Endodermal cell (in vitro differentiated cells): Measurements from ENCODE around the gene GPR65. TPM values are rescaled to one million over a fixed set of nuclear protein-coding genes. Genes with fewer than 3 reads are reported as not detected.

Experiments
- DNase-seq: peaks from one replicate; pipeline ENCODE4 v3.0.0-alpha.2; 2017
- H3K27ac ChIP-seq: 2 replicates; pipeline ENCODE4 v1.5.1; 2013; ENCODE audit warnings: mild to moderate bottlenecking, low read depth, low read length, moderate library complexity
- H3K27me3 ChIP-seq: 2 replicates; pipeline ENCODE4 v1.6.1; 2013; ENCODE audit warnings: mild to moderate bottlenecking, low read length, moderate library complexity; ENCODE audit not compliant: insufficient read depth, control insufficient read depth, poor library complexity, severe bottlenecking
- H3K36me3 ChIP-seq: 2 replicates; pipeline ENCODE4 v1.7.0; 2013; ENCODE audit warnings: mild to moderate bottlenecking, low read length, moderate library complexity; ENCODE audit not compliant: control insufficient read depth, insufficient read depth
- H3K4me1 ChIP-seq: one replicate; pipeline ENCODE4 v1.7.0; 2013; ENCODE audit warnings: low read length; ENCODE audit not compliant: control insufficient read depth, insufficient read depth
- H3K4me3 ChIP-seq: 2 replicates; pipeline ENCODE4 v1.5.1; 2013; ENCODE audit warnings: mild to moderate bottlenecking, low read length, moderate library complexity
- H3K9ac ChIP-seq: 2 replicates; pipeline ENCODE4 v1.6.1; 2013; ENCODE audit warnings: mild to moderate bottlenecking, low read length, moderate library complexity; ENCODE audit not compliant: poor library complexity, severe bottlenecking; ENCODE audit errors: extremely low read depth
- H3K9me3 ChIP-seq: 2 replicates; pipeline ENCODE4 v1.6.1; 2013; ENCODE audit warnings: mild to moderate bottlenecking, low read length, moderate library complexity; ENCODE audit not compliant: control insufficient read depth
- H3K27ac Mint-ChIP-seq: 2 replicates; pipeline ENCODE4 v1.8.0; 2020; ENCODE audit warnings: mixed read lengths
- H3K27me3 Mint-ChIP-seq: 2 replicates; pipeline ENCODE4 v1.8.0; 2021; ENCODE audit warnings: mild to moderate bottlenecking, mixed read lengths; ENCODE audit not compliant: insufficient read depth
- H3K36me3 Mint-ChIP-seq: 2 replicates; pipeline ENCODE4 v1.8.0; 2020; ENCODE audit warnings: low read depth, mixed read lengths
- H3K4me1 Mint-ChIP-seq: 2 replicates; pipeline ENCODE4 v1.8.0; 2020; ENCODE audit warnings: mixed read lengths
- H3K4me3 Mint-ChIP-seq: 2 replicates; pipeline ENCODE4 v1.8.0; 2020; ENCODE audit warnings: mild to moderate bottlenecking, moderate library complexity, mixed read lengths
- H3K9me3 Mint-ChIP-seq: 2 replicates; pipeline ENCODE4 v1.8.0; 2020; ENCODE audit warnings: mild to moderate bottlenecking, mixed read lengths
- CTCF ChIP-seq: fragments of 200-600 bp; sonication (generic); conservative IDR thresholded peaks from 2 replicates; pipeline ENCODE4 v1.5.0; 2021; ENCODE audit warnings: antibody characterized with exemption, mild to moderate bottlenecking
- WGBS, 2 experiments: methylation state at CpG; one replicate each; pipeline versions ENCODE4 v1.1.5 to v1.1.7; 2013; ENCODE audit warnings: missing lambda C conversion rate in 2 of 2, mixed read lengths in 1 of 2; ENCODE audit not compliant: insufficient coverage in 1 of 2, insufficient read length in 1 of 2; 5-methylcytosine and 5-hydroxymethylcytosine counted together
- total RNA-seq, 2 donors: library from RNA; stranded (reverse); fragmentation: NEBNext Ultra II Directional in 1 of 2; extraction: Animal tissue kit (Norgen Biotek cat#: 25700) in 1 of 2; gene quantifications; 2 replicates in 1 of 2; 3 replicates in 1 of 2; pipeline ENCODE4 v1.2.1, GENCODE V29; 2021

GPR65 gene
- total RNA-seq, 2 donors from 2014 or later: not detected

GRCh38 chr14:88008039-88008742 lies 3.3 kb downstream of the GPR65 start:
- no peaks in the 10 kb centered on the region for H3K27me3 ChIP-seq
- H3K9ac ChIP-seq: no peak overlapping the region
- H3K9me3 ChIP-seq: no peaks in the 10 kb centered on the region
- no peak for DNase-seq
- H3K27ac ChIP-seq: no peak overlapping the region
- no peaks in the 10 kb centered on the region for H3K4me1 ChIP-seq
- 83 to 86% methylated on average over 1 of the region's 2 CpGs for WGBS, 2 experiments
- Mint-ChIP-seq H3K9me3 (no peaks in the 10 kb centered on the region), H3K4me3 (no peak overlapping the region), H3K27me3 (no peaks in the 10 kb centered on the region), H3K36me3 (no peaks in the 10 kb centered on the region), H3K4me1 (no peaks in the 10 kb centered on the region), H3K27ac (no peak overlapping the region)
- no peak overlapping the region for H3K4me3 ChIP-seq
- H3K36me3 ChIP-seq: no peaks in the 10 kb centered on the region
- no peak for TF ChIP-seq CTCF

GRCh38 chr14:88009486-88009885 lies 4.6 kb downstream of the GPR65 start:
- Mint-ChIP-seq H3K4me3 (no peak overlapping the region), H3K36me3 (no peaks in the 10 kb centered on the region), H3K9me3 (no peaks in the 10 kb centered on the region), H3K4me1 (no peaks in the 10 kb centered on the region), H3K27me3 (no peaks in the 10 kb centered on the region), H3K27ac (no peak overlapping the region)
- Histone ChIP-seq H3K9ac (no peak overlapping the region), H3K27me3 (no peaks in the 10 kb centered on the region), H3K4me1 (no peaks in the 10 kb centered on the region), H3K36me3 (no peaks in the 10 kb centered on the region), H3K27ac (no peak overlapping the region), H3K4me3 (no peak overlapping the region), H3K9me3 (no peaks in the 10 kb centered on the region)
- no CpG with 5 or more reads among the region's 1 CpG for WGBS, 2 experiments
- no peak for DNase-seq
- TF ChIP-seq CTCF: no peak

GRCh38 chr14:88010331-88010730 lies 5.4 kb downstream of the GPR65 start:
- H3K36me3 Mint-ChIP-seq: no peaks in the 10 kb centered on the region
- no peaks in the 10 kb centered on the region for H3K4me1 Mint-ChIP-seq
- H3K9me3 Mint-ChIP-seq: no peaks in the 10 kb centered on the region
- H3K27ac ChIP-seq: no peak overlapping the region
- H3K27me3 Mint-ChIP-seq: no peaks in the 10 kb centered on the region
- 92 to 100% methylated on average over 2 of the region's 2 CpGs for WGBS, 2 experiments
- H3K9me3 ChIP-seq: no peaks in the 10 kb centered on the region
- H3K9ac ChIP-seq: no peak overlapping the region
- H3K27ac Mint-ChIP-seq: no peak overlapping the region
- H3K4me3 ChIP-seq: no peak overlapping the region
- no peaks in the 10 kb centered on the region for H3K27me3 ChIP-seq
- no peak for TF ChIP-seq CTCF
- no peak for DNase-seq
- no peak overlapping the region for H3K4me3 Mint-ChIP-seq
- H3K36me3 ChIP-seq: no peaks in the 10 kb centered on the region
- no peaks in the 10 kb centered on the region for H3K4me1 ChIP-seq
